GM23338 (cell line): ENCODE measurements around the gene STAB2. TPM values are rescaled to one million over a fixed set of nuclear protein-coding genes. Genes with fewer than 3 reads are reported as not detected.

Experiments
- ATAC-seq: fragments of 200-7000 bp; cut with Tn5 transposase; 3 replicates; pipeline ENCODE4 v1.9.1; 2020
- DNase-seq: peaks from one replicate; pipeline ENCODE4 v3.0.0-alpha.2; 2015; ENCODE audit warnings: low spot score
- H2AFZ ChIP-seq: fragments of 200-600 bp; sonication (generic); 2 replicates; pipeline ENCODE4 v1.8.0; 2016; ENCODE audit warnings: antibody characterized with exemption, mild to moderate bottlenecking, moderate library complexity
- H3F3A ChIP-seq: fragments of 200-600 bp; sonication (generic); replicated peaks from 2 replicates; pipeline ENCODE4 v1.8.0; 2017; ENCODE audit warnings: antibody characterized with exemption, mixed run types, low read depth
- H3K27ac ChIP-seq: fragments of 200-600 bp; sonication (generic); 2 replicates; pipeline ENCODE4 v1.6.1; 2016; ENCODE audit warnings: low read depth
- H3K27me3 ChIP-seq: fragments of 200-600 bp; sonication (generic); 2 replicates; pipeline ENCODE4 v1.8.0; 2016; ENCODE audit warnings: mild to moderate bottlenecking, mixed run types, moderate library complexity; ENCODE audit not compliant: insufficient read depth
- H3K36me3 ChIP-seq: fragments of 200-600 bp; sonication (generic); 2 replicates; pipeline ENCODE4 v1.8.0; 2016; ENCODE audit warnings: mild to moderate bottlenecking; ENCODE audit not compliant: insufficient read depth
- H3K4me1 ChIP-seq: fragments of 200-600 bp; sonication (generic); 2 replicates; pipeline ENCODE4 v1.8.0; 2016; ENCODE audit warnings: mild to moderate bottlenecking, moderate library complexity; ENCODE audit not compliant: insufficient read depth
- H3K4me2 ChIP-seq: fragments of 200-600 bp; sonication (generic); 2 replicates; pipeline ENCODE4 v1.7.1; 2017; ENCODE audit warnings: mixed run types
- H3K4me3 ChIP-seq: fragments of 200-600 bp; sonication (generic); 2 replicates; pipeline ENCODE4 v1.6.1; 2016; ENCODE audit warnings: mixed run types
- H3K79me2 ChIP-seq: fragments of 200-600 bp; sonication (generic); replicated peaks from 2 replicates; pipeline ENCODE4 v1.8.0; 2017; ENCODE audit warnings: mild to moderate bottlenecking; ENCODE audit not compliant: insufficient read depth
- H3K9me2 ChIP-seq: fragments of 200-600 bp; sonication (generic); 2 replicates; pipeline ENCODE4 v1.8.0; 2017; ENCODE audit not compliant: insufficient read depth
- H4K20me1 ChIP-seq: fragments of 200-600 bp; sonication (generic); replicated peaks from 2 replicates; pipeline ENCODE4 v1.8.0; 2017; ENCODE audit warnings: mild to moderate bottlenecking; ENCODE audit not compliant: insufficient read depth
- H3K27ac Mint-ChIP-seq: 2 replicates; pipeline ENCODE4 v1.8.0; 2020; ENCODE audit warnings: inconsistent platforms, mild to moderate bottlenecking, moderate library complexity, mixed read lengths
- H3K27me3 Mint-ChIP-seq: 3 replicates; pipeline ENCODE4 v1.8.0; 2022; ENCODE audit warnings: low read depth, mild to moderate bottlenecking, moderate library complexity, mixed read lengths, inconsistent platforms; ENCODE audit not compliant: insufficient read depth, poor library complexity
- H3K36me3 Mint-ChIP-seq: 3 replicates; pipeline ENCODE4 v1.8.0; 2021; ENCODE audit warnings: low read depth, mild to moderate bottlenecking, inconsistent platforms, moderate library complexity, mixed read lengths
- H3K4me1 Mint-ChIP-seq: 3 replicates; pipeline ENCODE4 v1.8.0; 2020; ENCODE audit warnings: mild to moderate bottlenecking, inconsistent platforms, mixed read lengths
- H3K4me3 Mint-ChIP-seq: 3 replicates; pipeline ENCODE4 v1.8.0; 2021; ENCODE audit warnings: moderate library complexity, mild to moderate bottlenecking, inconsistent platforms, mixed read lengths
- H3K9me3 Mint-ChIP-seq: 3 replicates; pipeline ENCODE4 v1.8.0; 2020; ENCODE audit warnings: moderate library complexity, mild to moderate bottlenecking, inconsistent platforms, mixed read lengths
- ETS1 ChIP-seq: IDR thresholded peaks from 2 replicates; pipeline ENCODE4 v1.6.1; 2016; ENCODE audit warnings: antibody characterized with exemption
- EZH2phosphoT487 ChIP-seq: fragments of 200-600 bp; sonication (generic); IDR thresholded peaks from one replicate; pipeline ENCODE4 v1.8.1; 2018; ENCODE audit warnings: antibody characterized with exemption; ENCODE audit not compliant: unreplicated experiment
- JUNB ChIP-seq: IDR thresholded peaks from one replicate; pipeline ENCODE4 v1.6.1; 2016; ENCODE audit warnings: antibody characterized with exemption; ENCODE audit not compliant: unreplicated experiment
- NANOG ChIP-seq: IDR thresholded peaks from 2 replicates; pipeline ENCODE4 v1.6.1; 2016; ENCODE audit warnings: antibody characterized with exemption, borderline replicate concordance
- REST ChIP-seq: IDR thresholded peaks from one replicate; pipeline ENCODE4 v1.6.1; 2018; ENCODE audit warnings: antibody characterized with exemption; ENCODE audit not compliant: unreplicated experiment
- STAT1 ChIP-seq: IDR thresholded peaks from one replicate; pipeline ENCODE4 v1.6.1; 2016; ENCODE audit warnings: antibody characterized with exemption; ENCODE audit not compliant: unreplicated experiment
- ZNF114 ChIP-seq: fragments of 250-450 bp; sonication (Bioruptor Pico); IDR thresholded peaks from 2 replicates; pipeline ENCODE4 v1.5.0; 2020; ENCODE audit warnings: mild to moderate bottlenecking, moderate library complexity
- ZNF331 ChIP-seq: fragments of 250-450 bp; sonication (Bioruptor Pico); IDR thresholded peaks from 2 replicates; pipeline ENCODE4 v1.5.0; 2020; ENCODE audit warnings: low read depth, mild to moderate bottlenecking, moderate library complexity
- ZNF462 ChIP-seq: fragments of 250-450 bp; sonication (Bioruptor Pico); IDR thresholded peaks from 2 replicates; pipeline ENCODE4 v1.5.0; 2020; ENCODE audit warnings: mild to moderate bottlenecking, moderate library complexity
- polyA plus RNA-seq: library from polyadenylated mRNA; unstranded; fragments of >200 nt; fragmentation: Nextera tagmentation; extraction: Ambion mirVana; gene quantifications from 2 replicates; pipeline ENCODE4 v1.2.1, GENCODE V29; 2016
- total RNA-seq: library from RNA; depleted of rRNA; stranded (reverse); fragments of >200 nt; shearing (Covaris generic); gene quantifications from 2 replicates; pipeline ENCODE4 v1.2.3, GENCODE V29; 2014

The STAB2 gene
- total and polyA plus RNA-seq, 2 experiments from 2014 or later: 0.14 TPM; not detected in 1

GRCh38 chr12:103668520-103668919, 81.4 kb downstream of the STAB2 start:
- Histone ChIP-seq H3K36me3 (no peaks in the 10 kb centered on the region), H2AFZ (no peak overlapping the region), H3K4me3 (no peak overlapping the region), H3F3A (no peaks in the 10 kb centered on the region), H3K27me3 (no peaks in the 10 kb centered on the region), H3K27ac (no peak overlapping the region), H3K4me1 (peaks cover 15% of the 10 kb centered on the region), H3K4me2 (no peak overlapping the region), H3K79me2 (no peaks in the 10 kb centered on the region), H4K20me1 (no peaks in the 10 kb centered on the region), H3K9me2 (peaks cover 4% of the 10 kb centered on the region; the same call in 1 of the 2 replicates)
- DNase-seq (no peak), ATAC-seq (no peak)
- Mint-ChIP-seq H3K4me1 (peaks cover 28% of the 10 kb centered on the region), H3K36me3 (no peaks in the 10 kb centered on the region), H3K27me3 (peaks cover 4% of the 10 kb centered on the region), H3K4me3 (no peak overlapping the region), H3K27ac (no peak overlapping the region), H3K9me3 (no peaks in the 10 kb centered on the region)
- TF ChIP-seq NANOG (no peak), JUNB (no peak), STAT1 (no peak), ZNF462 (no peak), ZNF331 (CRISPR knock-in tag) (no peak), EZH2phosphoT487 (no peak)

GRCh38 chr12:103671367-103671766, 84.3 kb downstream of the STAB2 start:
- Histone ChIP-seq H3K9me2 (peaks cover 4% of the 10 kb centered on the region; the same call in 1 of the 2 replicates), H3K27ac (no peak overlapping the region), H3K79me2 (no peaks in the 10 kb centered on the region), H3K36me3 (no peaks in the 10 kb centered on the region), H3F3A (no peaks in the 10 kb centered on the region), H3K4me2 (no peak overlapping the region), H3K4me3 (no peak overlapping the region), H3K4me1 (peaks cover 12% of the 10 kb centered on the region; the same call in 1 of the 2 replicates), H4K20me1 (no peaks in the 10 kb centered on the region), H3K27me3 (no peaks in the 10 kb centered on the region), H2AFZ (no peak overlapping the region)
- no peaks in the 10 kb centered on the region for H3K9me3 Mint-ChIP-seq
- H3K27ac Mint-ChIP-seq: no peak overlapping the region
- peaks cover 4% of the 10 kb centered on the region for H3K27me3 Mint-ChIP-seq
- H3K36me3 Mint-ChIP-seq: no peaks in the 10 kb centered on the region
- no peak overlapping the region for H3K4me3 Mint-ChIP-seq
- ATAC-seq: no peak
- H3K4me1 Mint-ChIP-seq: peaks cover 21% of the 10 kb centered on the region
- no peak for DNase-seq
- TF ChIP-seq ZNF331 (CRISPR knock-in tag) (no peak), REST (no peak), ZNF114 (CRISPR knock-in tag) (no peak), ETS1 (no peak), STAT1 (no peak)
